Measurements from ENCODE around the gene LPAR5.
A peak's percentile ranks its signal among the peaks of the same experiment; 100 is the strongest.

The LPAR5 gene

DNA sequence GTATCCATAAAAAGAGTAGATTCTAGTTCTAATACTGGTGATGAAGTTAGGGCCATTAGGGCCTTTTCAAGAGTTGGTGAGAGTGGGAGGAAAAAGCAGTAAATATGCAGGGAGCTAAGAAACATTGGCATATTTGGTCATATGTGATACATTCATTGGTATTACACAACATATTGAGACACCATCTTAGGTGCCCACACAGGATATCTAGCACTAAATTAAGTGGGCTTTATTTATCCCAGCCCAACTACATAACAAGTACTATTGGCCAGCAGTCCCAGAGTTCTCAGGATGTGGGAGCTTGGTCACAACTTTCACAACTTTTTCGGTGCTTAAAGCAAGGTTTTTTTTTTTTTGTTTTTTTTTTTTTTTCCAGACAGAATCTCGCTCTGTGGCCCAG lies 29.1 kb upstream of the LPAR5 start:
- no peaks in the 10 kb centered on the region for H3K9me3 ChIP-seq
- TF ChIP-seq, protein P1, sequence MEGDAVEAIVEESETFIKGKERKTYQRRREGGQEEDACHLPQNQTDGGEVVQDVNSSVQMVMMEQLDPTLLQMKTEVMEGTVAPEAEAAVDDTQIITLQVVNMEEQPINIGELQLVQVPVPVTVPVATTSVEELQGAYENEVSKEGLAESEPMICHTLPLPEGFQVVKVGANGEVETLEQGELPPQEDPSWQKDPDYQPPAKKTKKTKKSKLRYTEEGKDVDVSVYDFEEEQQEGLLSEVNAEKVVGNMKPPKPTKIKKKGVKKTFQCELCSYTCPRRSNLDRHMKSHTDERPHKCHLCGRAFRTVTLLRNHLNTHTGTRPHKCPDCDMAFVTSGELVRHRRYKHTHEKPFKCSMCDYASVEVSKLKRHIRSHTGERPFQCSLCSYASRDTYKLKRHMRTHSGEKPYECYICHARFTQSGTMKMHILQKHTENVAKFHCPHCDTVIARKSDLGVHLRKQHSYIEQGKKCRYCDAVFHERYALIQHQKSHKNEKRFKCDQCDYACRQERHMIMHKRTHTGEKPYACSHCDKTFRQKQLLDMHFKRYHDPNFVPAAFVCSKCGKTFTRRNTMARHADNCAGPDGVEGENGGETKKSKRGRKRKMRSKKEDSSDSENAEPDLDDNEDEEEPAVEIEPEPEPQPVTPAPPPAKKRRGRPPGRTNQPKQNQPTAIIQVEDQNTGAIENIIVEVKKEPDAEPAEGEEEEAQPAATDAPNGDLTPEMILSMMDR (IDR thresholded peaks at IDR 0.05; ENCODE audit: low read depth, low read length) = no peak

DNA sequence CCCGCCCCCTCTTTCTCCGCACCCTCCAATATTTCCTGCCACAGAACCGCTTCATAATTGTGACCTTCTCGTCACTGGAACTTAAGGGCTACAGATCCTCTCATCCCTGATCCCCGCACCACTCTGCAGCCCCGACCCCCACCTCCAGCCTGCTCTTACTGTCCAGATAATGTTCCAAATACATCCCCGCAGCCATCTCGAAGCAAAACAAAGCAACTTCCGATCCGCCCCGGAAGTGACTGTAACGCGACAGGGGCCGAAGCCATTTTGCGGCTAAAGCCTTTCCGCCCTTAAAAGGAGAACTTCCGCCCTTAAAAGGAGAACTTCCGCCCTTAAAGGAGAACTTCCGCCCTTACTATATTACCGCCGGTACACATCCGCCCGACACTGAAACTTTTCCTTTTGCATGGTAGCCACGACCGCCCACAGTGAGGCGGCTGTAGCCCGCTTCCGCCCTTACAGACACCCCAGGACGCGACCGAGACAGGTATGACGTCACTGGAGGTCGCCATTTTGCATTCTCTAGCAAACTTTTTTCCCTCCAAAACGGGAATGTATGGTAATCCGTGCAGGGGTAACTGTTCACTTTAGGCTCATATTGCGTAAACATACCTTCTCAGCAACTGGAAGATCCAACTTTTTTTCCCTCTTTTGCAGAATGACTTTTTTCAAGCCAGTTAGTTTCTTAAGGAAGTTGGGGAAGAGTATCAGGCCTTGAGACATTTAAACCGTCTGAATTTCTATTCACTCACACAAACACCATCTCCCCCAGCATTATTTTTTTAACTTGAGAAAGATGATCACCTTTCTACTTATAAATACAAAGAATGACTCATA lies 27.4 kb upstream of the LPAR5 start, which contains the start of gene ING4:
Gene ING4 (minus strand): TSS at position 214 of the 837 bp plus-strand sequence. CDS start 18 bp downstream, at position 196.
- H3K27me3 ChIP-seq = no peaks in the 10 kb centered on the region
- DNase-seq = peak; percentile 97
- peaks cover 10% of the 10 kb centered on the region for H3K36me3 ChIP-seq

More for the DNA sequence above, 29.1 kb upstream of the LPAR5 start:
- Histone ChIP-seq H3K36me3 (peaks cover 27% of the 10 kb centered on the region), H3K4me3 (ENCODE audit: low read depth, low read length) (no peak overlapping the region), H3K27me3 (no peaks in the 10 kb centered on the region), H3K4me1 (no peaks in the 10 kb centered on the region)
- no peak for DNase-seq

DNA sequence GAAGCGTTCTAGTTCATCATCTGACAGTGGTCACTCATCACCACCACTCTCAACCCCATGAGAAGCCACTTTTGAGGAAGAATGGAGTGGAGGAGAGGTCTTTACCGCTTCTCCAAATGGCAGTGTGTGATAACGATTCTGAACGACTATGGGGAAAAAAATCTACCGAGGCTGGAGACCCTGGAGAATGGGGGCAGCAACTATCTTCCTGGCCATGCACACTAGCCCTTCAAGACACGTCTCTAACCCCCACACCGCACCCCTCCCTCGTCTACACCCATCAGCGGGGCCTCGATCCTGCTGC lies 26.8 kb upstream of the LPAR5 start:
- Histone ChIP-seq H3K27me3 (no peaks in the 10 kb centered on the region), H3K4me3 (ENCODE audit: low read depth, low read length) (peak overlapping the region; percentile 98), H3K36me3 (peaks cover 7% of the 10 kb centered on the region), H3K9me3 (no peaks in the 10 kb centered on the region), H3K4me1 (no peaks in the 10 kb centered on the region)
- DNase-seq = no peak
- TF ChIP-seq, protein P1 (IDR thresholded peaks at IDR 0.05; ENCODE audit: low read depth, low read length) = no peak

More for the DNA sequence above, 27.4 kb upstream of the LPAR5 start, which contains the start of gene ING4:
- H3K4me1 ChIP-seq = no peaks in the 10 kb centered on the region
- TF ChIP-seq, protein P1 (IDR thresholded peaks at IDR 0.05; ENCODE audit: low read depth, low read length) = no peak
- H3K9me3 ChIP-seq = no peaks in the 10 kb centered on the region
- peak within 1 kb of the TSS; percentile 98 for H3K4me3 ChIP-seq (ENCODE audit: low read depth, low read length)

DNA sequence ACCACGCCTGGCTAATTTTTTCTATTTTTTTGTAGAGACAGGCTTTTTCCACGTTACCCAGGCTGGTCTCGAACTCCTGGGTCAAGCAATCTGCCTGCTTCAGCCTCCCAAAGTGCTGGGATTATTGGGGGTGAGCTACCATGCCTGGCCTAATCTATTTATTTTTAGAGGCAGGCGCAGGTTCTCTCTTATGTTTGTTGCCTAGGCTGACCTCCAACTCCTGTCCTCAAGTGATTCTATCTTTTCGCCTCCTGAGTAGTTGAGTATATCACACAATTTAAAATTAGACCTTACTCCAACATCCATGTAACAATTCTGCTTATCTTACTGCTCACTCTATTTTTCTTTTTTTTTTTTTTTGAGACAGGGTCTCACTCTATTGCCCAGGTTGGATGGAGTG lies 18.2 kb upstream of the LPAR5 start:
- Histone ChIP-seq H3K36me3 (peaks cover 20% of the 10 kb centered on the region), H3K9me3 (no peaks in the 10 kb centered on the region), H3K27me3 (no peaks in the 10 kb centered on the region), H3K4me3 (ENCODE audit: low read depth, low read length) (no peak overlapping the region), H3K4me1 (no peaks in the 10 kb centered on the region)
- DNase-seq = no peak
- TF ChIP-seq, protein P1 (IDR thresholded peaks at IDR 0.05; ENCODE audit: low read depth, low read length) = no peak

DNA sequence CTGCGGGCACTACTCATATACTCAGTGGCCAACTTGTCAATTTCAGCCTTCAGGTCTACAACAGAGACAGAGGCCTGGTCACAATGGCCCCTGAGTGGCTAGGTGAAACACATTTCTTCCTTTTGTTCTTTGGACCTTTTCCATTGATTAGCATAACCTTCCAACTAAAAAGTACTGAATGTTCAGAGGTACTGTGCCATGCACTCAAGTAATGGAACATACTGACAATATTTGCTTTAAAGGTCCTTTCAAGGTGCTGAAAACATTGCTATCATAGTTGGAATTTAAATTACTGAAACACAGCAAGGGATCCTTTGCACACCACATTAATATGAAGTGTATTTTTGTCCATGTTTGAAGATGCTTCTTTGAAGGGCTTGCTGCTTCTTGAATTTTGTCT lies 17.6 kb upstream of the LPAR5 start:
- Histone ChIP-seq H3K4me1 (no peaks in the 10 kb centered on the region), H3K27me3 (no peaks in the 10 kb centered on the region), H3K4me3 (ENCODE audit: low read depth, low read length) (no peak overlapping the region), H3K36me3 (peaks cover 20% of the 10 kb centered on the region), H3K9me3 (no peaks in the 10 kb centered on the region)
- TF ChIP-seq, protein P1 (IDR thresholded peaks at IDR 0.05; ENCODE audit: low read depth, low read length) = no peak
- DNase-seq = no peak

DNA sequence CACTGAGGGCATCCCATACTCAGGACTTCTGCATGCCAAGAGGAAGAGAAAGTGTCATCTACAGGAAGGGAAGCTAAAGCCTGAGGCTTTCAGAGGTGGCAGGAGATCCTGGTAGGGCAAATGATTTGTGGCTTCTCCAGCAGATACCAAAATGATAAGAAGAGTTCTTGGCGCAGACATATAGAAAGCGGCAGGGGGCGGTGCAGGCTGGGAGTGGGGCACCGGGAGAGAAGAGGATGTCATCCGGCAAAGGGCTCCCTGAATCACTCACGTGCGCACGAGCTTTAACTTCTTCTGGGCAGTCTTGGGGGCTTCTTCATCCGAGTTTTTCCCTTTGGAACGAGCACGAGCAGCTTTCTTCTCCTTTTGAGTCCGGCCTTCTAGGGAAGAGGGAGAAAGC lies 16.6 kb upstream of the LPAR5 start:
- H3K4me3 ChIP-seq (ENCODE audit: low read depth, low read length) = no peak overlapping the region
- H3K4me1 ChIP-seq = no peaks in the 10 kb centered on the region
- DNase-seq = no peak
- H3K9me3 ChIP-seq = no peaks in the 10 kb centered on the region
- peaks cover 20% of the 10 kb centered on the region for H3K36me3 ChIP-seq
- TF ChIP-seq, protein P1 (IDR thresholded peaks at IDR 0.05; ENCODE audit: low read depth, low read length) = no peak
- no peaks in the 10 kb centered on the region for H3K27me3 ChIP-seq
